Stimulated activated naive CD4-positive, alpha-beta T cell treated with Interleukin-2 at 50 U/mL for 16 hours (primary cell): ENCODE results near the gene TNFRSF6B.
"Not testable (repeated sequence)": the region's sequence is repeated elsewhere in the genome, so short reads cannot be mapped to it uniquely, and the experiment has no call there.

Experiments
- DNase-seq: peaks from one replicate; lab custom pipeline; 2025; lab: John Stamatoyannopoulos, UW

The TNFRSF6B gene

GRCh38 chr20:63662813-63663189 is 33.7 kb upstream of the TNFRSF6B start:
- no peak for DNase-seq

GRCh38 chr20:63663332-63664066 is 33.0 kb upstream of the TNFRSF6B start:
- no peak for DNase-seq

GRCh38 chr20:63664143-63664851 is 32.2 kb upstream of the TNFRSF6B start:
- no peak for DNase-seq

DNA sequence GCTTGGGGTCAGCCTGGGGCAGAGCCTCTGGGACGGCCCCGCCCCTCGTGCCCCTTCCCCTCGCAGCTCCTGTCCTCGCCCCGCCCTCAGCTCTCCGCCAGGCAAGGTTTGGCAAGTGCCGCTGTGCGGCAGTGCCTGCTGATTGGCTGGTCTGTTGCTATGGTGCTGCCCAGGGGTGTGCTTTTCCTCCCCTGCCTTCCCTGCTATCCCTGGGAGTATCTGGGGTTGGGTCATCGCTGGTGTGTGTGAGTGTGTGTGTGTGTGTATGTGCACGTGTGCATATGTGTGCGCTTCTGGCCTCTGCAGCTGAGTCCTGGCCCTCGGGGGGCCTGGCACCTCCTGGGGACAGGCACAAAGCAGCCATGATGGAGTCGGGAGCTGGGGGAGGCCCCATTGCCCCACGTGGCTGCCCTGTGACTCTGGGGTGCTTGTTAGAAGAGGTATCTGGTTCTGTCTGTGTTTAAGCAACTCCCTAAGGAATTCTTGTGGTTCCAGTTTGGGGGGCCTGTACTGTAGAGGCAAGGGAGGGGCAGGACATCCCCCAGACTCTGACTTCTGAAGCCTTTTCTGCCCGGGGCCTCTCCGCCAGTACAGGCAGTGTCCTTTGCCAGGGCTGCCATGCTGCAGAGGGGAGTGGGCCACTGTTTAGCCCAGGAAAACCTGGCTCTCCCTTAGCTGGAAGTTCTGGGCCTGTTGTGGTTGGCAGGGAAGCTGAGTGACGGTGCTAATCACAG is 31.4 kb upstream of the TNFRSF6B start:
- no peak for DNase-seq

- DNase-seq: no peak
Observed at GRCh38 chr20:63665708-63666107, 30.7 kb upstream of the TNFRSF6B start.

DNA sequence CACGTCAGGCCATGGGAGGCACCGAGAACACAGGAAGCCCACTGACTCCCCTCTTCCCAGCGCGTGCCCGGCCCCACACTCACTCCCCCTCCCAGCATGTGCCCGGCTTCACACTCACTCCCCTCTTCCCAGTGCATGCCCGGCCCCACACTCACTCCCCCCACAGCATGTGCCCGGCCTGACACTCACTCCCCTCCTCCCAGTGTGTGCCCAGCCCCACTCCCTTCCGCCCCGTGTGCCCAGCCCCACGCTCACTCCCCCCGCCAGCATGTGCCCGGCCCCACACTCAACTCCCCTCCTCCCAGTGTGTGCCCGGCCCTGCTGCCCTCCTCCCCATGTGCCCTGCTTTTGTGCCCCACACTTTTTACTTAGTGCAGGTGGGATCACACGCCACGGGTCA is 28.6 kb upstream of the TNFRSF6B start:
- no peak for DNase-seq

DNA sequence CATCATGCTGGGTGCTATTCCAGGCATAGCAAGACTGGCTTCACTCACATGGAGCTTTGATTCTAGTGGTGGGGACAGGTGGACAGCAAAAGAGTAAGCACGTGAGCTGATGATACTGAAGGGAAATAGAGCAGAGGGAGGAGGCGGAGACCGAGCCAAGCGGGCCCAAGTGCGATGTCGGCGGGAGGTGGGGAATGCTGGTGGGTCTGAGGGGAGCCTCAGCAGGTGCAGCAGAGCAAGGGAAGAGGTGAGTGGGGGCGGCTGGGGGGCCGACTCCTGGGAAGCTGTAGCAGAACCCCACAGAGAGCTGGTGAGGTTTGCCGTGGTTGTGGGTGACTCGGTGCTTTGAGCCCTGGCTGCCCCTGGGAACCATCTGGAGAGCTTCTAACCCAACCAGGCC is 28.1 kb upstream of the TNFRSF6B start:
- DNase-seq: no peak

GRCh38 chr20:63671695-63672094 is 24.8 kb upstream of the TNFRSF6B start:
- not testable (repeated sequence) for DNase-seq

DNA sequence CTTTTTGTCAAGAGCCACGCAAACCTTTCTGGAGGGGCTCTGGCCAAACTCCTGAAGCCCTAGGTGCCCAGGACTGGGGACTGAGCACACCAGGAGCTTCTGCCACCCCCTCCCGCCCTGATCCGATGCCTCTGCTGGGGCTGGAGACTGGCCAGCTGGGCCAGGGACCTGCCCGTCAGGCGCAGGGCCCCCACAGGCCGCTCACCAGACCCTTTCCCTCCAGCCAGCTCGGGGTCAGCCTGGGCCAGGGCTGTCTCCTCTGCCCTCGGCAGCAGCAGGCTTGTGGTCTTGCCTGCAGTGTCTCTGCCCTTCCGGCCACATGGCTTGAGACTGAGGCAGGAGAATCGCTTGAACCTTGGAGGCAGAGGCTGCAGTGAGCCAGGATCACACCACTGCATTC is 23.8 kb upstream of the TNFRSF6B start:
- DNase-seq: no peak

DNA sequence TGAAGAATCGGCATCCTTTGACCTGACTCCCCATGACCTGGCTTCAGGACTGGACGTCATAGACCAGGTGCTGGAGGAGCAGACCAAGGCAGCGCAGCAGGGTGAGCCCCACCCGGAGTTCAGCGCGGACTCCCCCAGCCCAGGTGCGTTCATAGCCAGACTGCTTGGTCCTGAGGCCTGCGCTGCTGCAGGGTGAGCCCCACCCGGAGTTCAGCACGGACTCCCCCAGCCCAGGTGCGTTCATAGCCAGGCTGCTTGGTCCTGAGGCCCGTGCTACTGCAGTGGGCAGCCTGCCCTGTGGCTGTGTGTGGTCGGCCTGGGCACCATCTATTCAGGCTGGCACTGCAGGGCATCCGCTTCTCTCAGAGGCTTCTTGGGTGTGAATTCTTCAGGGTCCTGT is 22.5 kb upstream of the TNFRSF6B start:
- DNase-seq: no peak

- no peak for DNase-seq
Observed at GRCh38 chr20:63675681-63676368, 20.6 kb upstream of the TNFRSF6B start.

GRCh38 chr20:63678071-63678470 is 18.4 kb upstream of the TNFRSF6B start:
- no peak for DNase-seq

DNA sequence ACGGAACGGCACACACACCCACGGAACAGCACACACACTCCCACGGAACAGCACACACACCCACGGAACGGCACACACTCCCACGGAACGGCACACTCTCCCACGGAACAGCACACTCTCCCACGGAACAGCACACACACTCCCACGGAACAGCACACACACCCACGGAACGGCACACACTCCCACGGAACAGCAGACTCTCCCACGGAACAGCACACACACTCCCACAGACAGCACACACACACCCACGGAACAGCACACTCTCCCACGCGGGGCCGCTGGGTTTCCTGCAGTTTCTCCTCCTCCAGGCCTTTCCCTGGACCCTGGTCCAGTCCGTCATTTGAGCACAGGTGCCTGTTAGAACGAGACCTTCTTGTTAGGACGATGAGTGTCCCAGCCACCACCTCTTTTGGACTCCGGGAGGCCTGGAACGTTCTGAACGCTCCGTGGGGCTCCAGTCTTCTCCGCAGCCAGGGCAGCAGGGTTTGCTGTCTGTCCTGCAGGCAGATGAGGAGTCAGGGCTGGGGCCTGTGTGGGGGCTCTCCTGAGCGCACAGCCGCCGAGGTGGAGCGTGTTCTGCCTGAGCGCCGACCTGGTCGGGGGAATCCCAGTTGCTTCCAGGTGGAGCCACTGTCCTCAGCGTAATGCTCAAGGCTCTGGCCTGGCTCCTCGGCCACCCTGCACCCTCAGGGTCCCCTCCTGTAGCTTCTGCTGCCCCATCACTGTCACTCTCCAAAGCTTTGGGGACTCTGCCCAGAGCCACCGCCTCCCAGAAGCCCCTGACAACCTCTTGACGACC is 17.6 kb upstream of the TNFRSF6B start:
- DNase-seq: no peak

DNA sequence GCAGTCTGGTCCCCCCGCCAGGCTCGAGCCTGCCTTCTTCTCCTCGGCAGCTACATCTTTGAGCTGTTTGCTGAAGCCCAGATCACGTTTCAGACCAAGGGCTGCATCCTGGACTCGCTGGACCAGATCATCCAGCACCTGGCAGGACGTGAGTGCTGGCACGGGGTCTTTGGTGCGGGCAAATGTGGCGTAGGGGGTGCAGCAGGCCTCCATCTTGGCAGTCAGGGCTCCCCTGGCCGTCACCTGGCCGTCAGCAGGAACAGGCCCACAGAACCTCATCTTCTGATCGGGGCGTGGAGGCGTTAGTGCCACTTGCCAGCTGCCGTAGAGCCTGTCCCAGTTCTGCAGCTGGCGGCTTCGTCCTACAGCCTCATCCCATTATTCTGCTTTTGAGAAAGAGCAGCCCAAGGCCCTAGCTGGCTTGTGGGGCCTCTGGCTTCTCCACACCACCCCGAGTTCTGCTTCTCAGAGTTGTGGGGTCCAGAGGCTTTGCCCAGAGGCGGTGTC is 16.6 kb upstream of the TNFRSF6B start:
- no peak for DNase-seq

DNA sequence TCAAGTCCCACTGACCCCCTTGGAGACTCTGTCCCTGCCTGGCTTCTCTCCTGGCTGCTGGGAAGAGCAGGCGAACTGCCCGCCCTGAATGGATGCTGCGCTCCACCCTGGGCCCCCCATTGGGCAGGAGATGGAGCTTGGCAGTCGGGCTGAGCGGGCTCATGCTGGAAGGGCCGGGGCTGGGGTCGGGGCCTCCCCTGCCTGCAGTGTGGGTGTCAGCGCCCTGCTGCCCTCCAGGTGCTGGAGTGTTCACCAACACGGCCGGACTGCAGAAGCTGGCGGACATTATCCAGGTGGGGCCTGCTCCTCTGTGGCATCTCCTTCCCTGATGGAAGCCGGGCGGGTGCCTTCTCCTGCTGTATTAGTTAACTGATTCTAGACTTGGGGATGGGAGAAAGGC is 16.0 kb upstream of the TNFRSF6B start:
- DNase-seq: no peak

DNA sequence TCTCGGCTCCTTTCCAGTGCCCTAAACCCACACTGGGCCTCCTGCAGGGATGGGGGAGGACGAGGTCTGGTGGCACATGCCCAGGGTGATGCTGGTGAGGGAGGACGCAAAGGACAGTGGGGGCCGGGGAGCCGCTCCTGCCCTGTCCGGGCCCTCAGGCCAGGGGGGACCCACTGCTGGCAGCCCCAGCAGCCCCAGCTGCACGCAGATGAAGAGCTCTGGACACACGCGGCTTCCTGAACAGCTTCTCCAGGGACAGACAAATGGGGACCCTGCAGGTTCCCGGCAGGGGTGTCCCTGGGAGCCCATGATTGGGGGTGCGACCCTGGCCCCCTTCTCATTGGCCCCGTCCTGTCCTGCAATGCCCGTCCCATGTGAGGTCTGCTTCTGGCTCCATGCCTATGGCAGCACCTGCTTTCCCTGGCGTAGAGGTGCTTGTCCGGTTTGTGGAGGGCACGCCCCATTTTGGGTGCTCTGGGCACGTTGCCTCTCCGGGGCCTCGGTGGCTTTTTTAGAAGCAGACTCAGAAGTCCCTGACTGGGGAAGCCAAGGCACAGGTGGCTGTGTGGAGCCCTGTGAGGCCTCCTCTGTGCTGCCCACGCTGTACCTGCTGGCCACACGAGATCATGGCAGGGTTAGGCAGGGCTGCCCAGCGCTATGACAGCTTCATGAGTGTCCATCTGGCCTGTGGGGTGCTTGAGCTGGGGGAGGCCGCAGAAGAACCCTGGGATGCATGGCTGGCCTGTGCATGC is 15.4 kb upstream of the TNFRSF6B start:
- DNase-seq: no peak

GRCh38 chr20:63681609-63682142 is 14.8 kb upstream of the TNFRSF6B start:
- DNase-seq: no peak

- no peak for DNase-seq
Observed at GRCh38 chr20:63682384-63683139, 13.9 kb upstream of the TNFRSF6B start.

- DNase-seq: no peak
Observed at GRCh38 chr20:63685269-63686026, 11.0 kb upstream of the TNFRSF6B start.
